Liver (tissue), 9 donors: Measurements from ENCODE around the gene MAPT. TPM values are rescaled to one million over a fixed set of nuclear protein-coding genes. Genes with fewer than 3 reads are reported as not detected.

Experiments used
- DNase-seq: peaks from one replicate; pipeline ENCODE4 v3.0.0-alpha.2; 2017; ENCODE audit warnings: low spot score
- H3K27ac ChIP-seq, 2 donors: one replicate each; pipeline ENCODE4 v1.7.0; 2013; ENCODE audit warnings: inconsistent platforms in 2 of 2, low read length in 2 of 2, control low read depth in 1 of 2, low read depth in 1 of 2, mild to moderate bottlenecking in 1 of 2
- H3K27me3 ChIP-seq, 4 donors: one replicate each; pipeline versions ENCODE4 v1.6.1 to v1.7.0; 2013; ENCODE audit warnings: low read length in 3 of 4, inconsistent platforms in 1 of 4, mild to moderate bottlenecking in 1 of 4, moderate library complexity in 1 of 4; ENCODE audit not compliant: control insufficient read depth in 4 of 4, insufficient read depth in 4 of 4
- H3K36me3 ChIP-seq, 4 donors: one replicate each; pipeline versions ENCODE4 v1.6.1 to v1.7.0; 2013; ENCODE audit warnings: low read length in 3 of 4, mild to moderate bottlenecking in 3 of 4, low read depth in 1 of 4, moderate library complexity in 1 of 4; ENCODE audit not compliant: control insufficient read depth in 4 of 4, insufficient read depth in 3 of 4
- H3K4me1 ChIP-seq, 4 donors: one replicate each; pipeline versions ENCODE4 v1.6.1 to v1.7.0; 2013; ENCODE audit warnings: low read length in 3 of 4, mild to moderate bottlenecking in 3 of 4, moderate library complexity in 1 of 4; ENCODE audit not compliant: control insufficient read depth in 4 of 4, insufficient read depth in 4 of 4
- H3K4me3 ChIP-seq, 3 donors: one replicate each; pipeline versions ENCODE4 v1.6.1 to v1.7.0; 2013; ENCODE audit warnings: low read length in 3 of 3, control low read depth in 1 of 3, low read depth in 1 of 3, mild to moderate bottlenecking in 1 of 3
- H3K9ac ChIP-seq, 2 donors: one replicate each; pipeline ENCODE4 v1.7.0; 2013; ENCODE audit warnings: low read length in 2 of 2, mild to moderate bottlenecking in 2 of 2, moderate library complexity in 2 of 2, control low read depth in 1 of 2, low read depth in 1 of 2
- H3K9me3 ChIP-seq, 4 donors: one replicate each; pipeline versions ENCODE4 v1.6.1 to v1.7.0; 2013; ENCODE audit warnings: low read length in 3 of 4; ENCODE audit not compliant: control insufficient read depth in 4 of 4
- ATF3 ChIP-seq: IDR thresholded peaks from 2 replicates; pipeline ENCODE4 v1.6.1; 2016; ENCODE audit warnings: antibody characterized with exemption
- CTCF ChIP-seq: fragments of 150-350 bp; IDR thresholded peaks from 2 replicates; pipeline ENCODE4 v1.5.1; 2017; ENCODE audit warnings: improper control_type of control experiment, low read depth, low read length; ENCODE audit not compliant: missing input control
- EGR1 ChIP-seq, 2 donors: IDR thresholded peaks; 2 replicates each; pipeline ENCODE4 v1.6.1; 2016 to 2018; ENCODE audit warnings: antibody characterized with exemption in 2 of 2, low read depth in 2 of 2
- FOXA1 ChIP-seq: IDR thresholded peaks from 2 replicates; pipeline ENCODE4 v1.6.1; 2016; ENCODE audit warnings: antibody characterized with exemption
- GABPA ChIP-seq, 2 donors: IDR thresholded peaks in 1 of 2; conservative IDR thresholded peaks in 1 of 2; 2 replicates each; pipeline ENCODE4 v1.6.1; 2016; ENCODE audit warnings: antibody characterized with exemption in 2 of 2, mild to moderate bottlenecking in 1 of 2, moderate library complexity in 1 of 2
- HNF4A ChIP-seq, 2 donors: conservative IDR thresholded peaks; 2 replicates each; pipeline ENCODE4 v1.6.1; 2016; ENCODE audit warnings: antibody characterized with exemption in 2 of 2, mild to moderate bottlenecking in 2 of 2
- HNF4G ChIP-seq: IDR thresholded peaks from 2 replicates; pipeline ENCODE4 v1.6.1; 2016; ENCODE audit warnings: antibody characterized with exemption
- JUND ChIP-seq, 2 donors: IDR thresholded peaks; 2 replicates each; pipeline ENCODE4 v1.6.1; 2016; ENCODE audit warnings: antibody characterized with exemption in 2 of 2
- MAX ChIP-seq: IDR thresholded peaks from 2 replicates; pipeline ENCODE4 v1.6.1; 2016; ENCODE audit warnings: antibody characterized with exemption
- NR2F2 ChIP-seq: IDR thresholded peaks from 2 replicates; pipeline ENCODE4 v1.6.1; 2016; ENCODE audit warnings: antibody characterized with exemption
- REST ChIP-seq: IDR thresholded peaks from 2 replicates; pipeline ENCODE4 v1.6.1; 2016; ENCODE audit warnings: antibody characterized with exemption, mild to moderate bottlenecking
- RXRA ChIP-seq, 2 donors: IDR thresholded peaks; 2 replicates each; pipeline ENCODE4 v1.6.1; 2017 to 2018; ENCODE audit warnings: antibody characterized with exemption in 2 of 2, mild to moderate bottlenecking in 1 of 2
- SP1 ChIP-seq: IDR thresholded peaks from 2 replicates; pipeline ENCODE4 v1.6.1; 2018; ENCODE audit warnings: antibody characterized with exemption, mild to moderate bottlenecking
- YY1 ChIP-seq: IDR thresholded peaks from 2 replicates; pipeline ENCODE4 v1.6.1; 2016; ENCODE audit warnings: antibody characterized with exemption, mild to moderate bottlenecking
- ZBTB33 ChIP-seq: IDR thresholded peaks from 2 replicates; pipeline ENCODE4 v1.6.1; 2016; ENCODE audit warnings: antibody characterized with exemption
- WGBS: extraction: QIAGEN DNeasy Blood & Tissue Kit; methylation state at CpG from one replicate; pipeline ENCODE4 v1.1.7; 2013; 5-methylcytosine and 5-hydroxymethylcytosine counted together
- polyA plus RNA-seq, 2 donors: library from polyadenylated mRNA; stranded (reverse) in 1 of 2; unstranded in 1 of 2; fragments of 200-250 nt in 1 of 2; fragments of >200 nt in 1 of 2; fragmentation: Nextera tagmentation in 1 of 2; extraction: Ambion mirVana in 1 of 2; gene quantifications; one replicate each; pipeline versions ENCODE4 v1.2.1 to v1.2.3, GENCODE V29; 2013 to 2015
- total RNA-seq, 2 donors: library from RNA; depleted of rRNA; stranded (reverse); fragments of >200 nt; gene quantifications; one replicate each; pipeline ENCODE4 v1.2.3, GENCODE V29; 2014
- donor health status: healthy.
- donor health status: healthy.
- donor health status: healthy.
- donor health status: healthy.
- donor health status: healthy.

Gene MAPT
- total and polyA plus RNA-seq, 4 donors = 0.05 to 0.67 (median 0.27) TPM

- TF ChIP-seq CTCF (no peak), RXRA (IDR thresholded peaks at IDR 0.05) (no peak), ATF3 (no peak), YY1 (no peak)
These were observed 163.0 kb downstream of the MAPT start (continued) for GRCh38 chr17:46057366-46057765.

GRCh38 chr17:46059486-46059885, 165.1 kb downstream of the MAPT start:
- no peaks in the 10 kb centered on the region for H3K27me3 ChIP-seq
- TF ChIP-seq ATF3 (no peak), YY1 (no peak), EGR1 (IDR thresholded peaks at IDR 0.05; ENCODE audit: low read depth in 2 of 2) (no peak), GABPA (IDR thresholded peaks at IDR 0.05 in 1 of 2, conservative IDR thresholded peaks at IDR 0.05 in 1 of 2) (no peak), NR2F2 (no peak), MAX (no peak), JUND (IDR thresholded peaks at IDR 0.05) (no peak), HNF4A (conservative IDR thresholded peaks at IDR 0.05) (no peak), REST (no peak), HNF4G (no peak), RXRA (IDR thresholded peaks at IDR 0.05) (no peak), FOXA1 (no peak), SP1 (no peak)
- no peak overlapping the region for H3K9ac ChIP-seq
- peaks cover 0 to 2% (median 0%) of the 10 kb centered on the region in 4 donors for H3K4me1 ChIP-seq
- H3K27ac ChIP-seq = no peak overlapping the region
- no peaks in the 10 kb centered on the region for H3K9me3 ChIP-seq
- no peak overlapping the region for H3K4me3 ChIP-seq
- 87% methylated on average over 6 of the region's 6 CpGs for WGBS
- no peak for DNase-seq
- peaks cover 0 to 11% (median 6%) of the 10 kb centered on the region in 4 donors for H3K36me3 ChIP-seq

- no peak for DNase-seq
- no peaks in the 10 kb centered on the region for H3K27me3 ChIP-seq
- 96% methylated on average over 2 of the region's 2 CpGs for WGBS
- no peaks in the 10 kb centered on the region for H3K4me1 ChIP-seq
- H3K9me3 ChIP-seq = no peaks in the 10 kb centered on the region
- H3K9ac ChIP-seq = no peak overlapping the region
- no peak overlapping the region for H3K27ac ChIP-seq
- TF ChIP-seq GABPA (IDR thresholded peaks at IDR 0.05 in 1 of 2, conservative IDR thresholded peaks at IDR 0.05 in 1 of 2) (no peak), REST (no peak), ZBTB33 (no peak), HNF4G (no peak), CTCF (no peak)
- H3K4me3 ChIP-seq = no peak overlapping the region
- peaks cover 0 to 15% (median 7%) of the 10 kb centered on the region in 4 donors for H3K36me3 ChIP-seq
These were observed 166.1 kb downstream of the MAPT start for GRCh38 chr17:46060461-46060860.
